Transverse colon (tissue), 4 donors: ENCODE measurements around the gene PITPNC1. TPM values are rescaled to one million over a fixed set of nuclear protein-coding genes. Genes with fewer than 3 reads are reported as not detected.

ENCODE experiments used
- DNase-seq: peaks from one replicate; pipeline ENCODE4 v3.0.0-alpha.2; 2019
- H3K27ac ChIP-seq, 4 donors: fragments of 200-600 bp; sonication (generic); 2 replicates each; pipeline ENCODE4 v1.5.1; 2016 to 2018; ENCODE audit warnings: inconsistent platforms in 4 of 4
- H3K27me3 ChIP-seq: fragments of 200-600 bp; sonication (generic); 2 replicates; pipeline ENCODE4 v1.5.1; 2017; ENCODE audit warnings: inconsistent platforms
- H3K36me3 ChIP-seq, 4 donors: fragments of 200-600 bp; sonication (generic); 2 replicates each; pipeline ENCODE4 v1.5.1; 2017 to 2019; ENCODE audit warnings: inconsistent platforms in 4 of 4
- H3K4me1 ChIP-seq, 4 donors: fragments of 200-600 bp; sonication (generic); 2 replicates each; pipeline ENCODE4 v1.5.1; 2017 to 2020; ENCODE audit warnings: inconsistent platforms in 4 of 4
- H3K4me3 ChIP-seq, 4 donors: fragments of 200-600 bp; sonication (generic); 1 replicate in 1 of 4; 2 replicates in 3 of 4; pipeline versions ENCODE4 v1.5.1 to v1.6.1; 2017 to 2019; ENCODE audit warnings: inconsistent platforms in 4 of 4
- H3K9me3 ChIP-seq, 2 donors: fragments of 200-600 bp; sonication (generic); 2 replicates each; pipeline ENCODE4 v1.5.1; 2017 to 2019; ENCODE audit warnings: inconsistent platforms in 2 of 2
- CTCF ChIP-seq, 5 experiments: fragments of 200-600 bp in 3 of 5; fragments of 450-650 bp in 2 of 5; sonication (generic) in 3 of 5; IDR thresholded peaks; 1 replicate in 2 of 5; 2 replicates in 3 of 5; pipeline ENCODE4 v1.5.1; 2016 to 2017; ENCODE audit warnings: antibody characterized with exemption in 5 of 5, inconsistent platforms in 3 of 5, mild to moderate bottlenecking in 2 of 5, moderate library complexity in 1 of 5
- EP300 ChIP-seq: sonication (generic); formaldehyde crosslinking; IDR thresholded peaks from one replicate; pipeline ENCODE4 v1.6.1; 2017; ENCODE audit warnings: antibody characterized with exemption, low read depth
- POLR2A ChIP-seq: fragments of 450-650 bp; IDR thresholded peaks from one replicate; pipeline ENCODE4 v1.6.1; 2016; ENCODE audit warnings: antibody characterized with exemption, mild to moderate bottlenecking, moderate library complexity
- POLR2AphosphoS5 ChIP-seq, 3 donors: sonication (generic); formaldehyde crosslinking; IDR thresholded peaks; one replicate each; pipeline ENCODE4 v1.6.1; 2016; ENCODE audit warnings: antibody characterized with exemption in 3 of 3
- WGBS, 2 donors: methylation state at CpG; one replicate each; pipeline ENCODE4 v1.1.5; 2018; ENCODE audit warnings: low coverage in 1 of 2; 5-methylcytosine and 5-hydroxymethylcytosine counted together
- in situ Hi-C, 4 donors: fragments of 200-750 bp; cut with MboI; loops; one replicate each; pipeline versions ENCODE4 v1.15.0 to v1.15.1; 2017; ENCODE audit warnings: low sequenced_read_pairs in 3 of 4, low pct_ligation_motif_present in 1 of 4, low pct_unique_long_range_greater_than_20kb in 1 of 4
- intact Hi-C: fragments of 100-400 bp; cut with DNase I; formaldehyde crosslinking; loops from one replicate; pipeline ENCODE4 v1.15.1; 2023; ENCODE audit warnings: low total_unique reads
- total RNA-seq, 4 donors: library from RNA; depleted of rRNA; stranded (reverse); fragments of >200 nt; gene quantifications; one replicate each; pipeline ENCODE4 v1.1.0, GENCODE V29; 2016

Gene PITPNC1
- total RNA-seq, 4 donors from 2014 or later = 1.6 to 10.3 (median 4.0) TPM

- TF ChIP-seq POLR2A (no peak), EP300 (no peak), POLR2AphosphoS5 (IDR thresholded peaks at IDR 0.05) (no peak), CTCF (IDR thresholded peaks at IDR 0.05) (no peak)
- Histone ChIP-seq H3K4me1 (no peaks in the 10 kb centered on the region), H3K27ac (no peak overlapping the region), H3K4me3 (no peak overlapping the region), H3K27me3 (no peaks in the 10 kb centered on the region), H3K9me3 (no peaks in the 10 kb centered on the region), H3K36me3 (no peaks in the 10 kb centered on the region)
- 97 to 100% methylated on average over 2 of the region's 2 CpGs for WGBS, 2 donors
- no peak for DNase-seq
- intact Hi-C loops (no loop called here), in situ Hi-C loops (loop anchor here in 1 of 4 donors (25.0 kb wide), 2 partner anchors 192 to 292 kb away; partner anchors contain the start of gene PITPNC1)
Observed at GRCh38 chr17:67679225-67679624, 302.1 kb downstream of the PITPNC1 start.

- TF ChIP-seq POLR2AphosphoS5 (IDR thresholded peaks at IDR 0.05) (no peak), POLR2A (no peak), EP300 (no peak), CTCF (IDR thresholded peaks at IDR 0.05) (no peak)
- H3K9me3 ChIP-seq = no peaks in the 10 kb centered on the region
- no peak overlapping the region for H3K4me3 ChIP-seq
- 84 to 96% methylated on average over 6 of the region's 6 CpGs for WGBS, 2 donors
- no peaks in the 10 kb centered on the region for H3K27me3 ChIP-seq
- H3K4me1 ChIP-seq = no peaks in the 10 kb centered on the region
- no peak for DNase-seq
- in situ Hi-C loops = loop anchor here in 2 of 4 donors (10.0 to 25.0 kb wide), 3 partner anchors 192 to 295 kb away; partner anchors contain the start of gene PITPNC1 (in 1 of the 2)
- intact Hi-C loops = no loop called here
- no peak overlapping the region for H3K27ac ChIP-seq
- no peaks in the 10 kb centered on the region for H3K36me3 ChIP-seq
Observed at GRCh38 chr17:67679721-67680120, 302.6 kb downstream of the PITPNC1 start.

- in situ Hi-C loops (loop anchor here in 2 of 4 donors (10.0 to 25.0 kb wide), 3 partner anchors 193 to 296 kb away; partner anchors contain the start of gene PITPNC1 (in 1 of the 2)), intact Hi-C loops (no loop called here)
- no peaks in the 10 kb centered on the region for H3K27me3 ChIP-seq
- H3K27ac ChIP-seq = no peak overlapping the region
- H3K9me3 ChIP-seq = no peaks in the 10 kb centered on the region
- H3K4me1 ChIP-seq = no peaks in the 10 kb centered on the region
- WGBS, 2 donors = 96 to 100% methylated on average over 2 to 8 of the region's 8 CpGs
- TF ChIP-seq POLR2A = no peak
- TF ChIP-seq CTCF (IDR thresholded peaks at IDR 0.05) = no peak
- no peak for TF ChIP-seq POLR2AphosphoS5 (IDR thresholded peaks at IDR 0.05)
- TF ChIP-seq EP300 = no peak
- no peak for DNase-seq
- no peaks in the 10 kb centered on the region for H3K36me3 ChIP-seq
- no peak overlapping the region for H3K4me3 ChIP-seq
Observed at GRCh38 chr17:67680445-67681224, 303.6 kb downstream of the PITPNC1 start.

GRCh38 chr17:67682196-67682595 is 305.1 kb downstream of the PITPNC1 start:
- no peaks in the 10 kb centered on the region for H3K4me1 ChIP-seq
- H3K27me3 ChIP-seq = no peaks in the 10 kb centered on the region
- H3K36me3 ChIP-seq = no peaks in the 10 kb centered on the region
- no peak overlapping the region for H3K27ac ChIP-seq
- DNase-seq = no peak
- in situ Hi-C loops (loop anchor here in 2 of 4 donors (10.0 to 25.0 kb wide), 3 partner anchors 195 to 297 kb away; partner anchors contain the start of gene PITPNC1 (in 1 of the 2)), intact Hi-C loops (no loop called here)
- H3K4me3 ChIP-seq = no peak overlapping the region
- 57 to 100% methylated on average over 1 to 2 of the region's 2 CpGs for WGBS, 2 donors
- no peaks in the 10 kb centered on the region for H3K9me3 ChIP-seq
- TF ChIP-seq EP300 (no peak), POLR2A (no peak), POLR2AphosphoS5 (IDR thresholded peaks at IDR 0.05) (no peak), CTCF (IDR thresholded peaks at IDR 0.05) (no peak)
